SKM-1 treated with dmso at 0.1 percent for 144 hours (cell line): ENCODE results near the gene TBL3.

Experiments
- DNase-seq: peaks from one replicate; lab custom pipeline; 2025; ENCODE audit not compliant: unreplicated experiment; lab: John Stamatoyannopoulos, UW

The TBL3 gene

GRCh38 chr16:1963806-1964505, 7.9 kb upstream of the TBL3 start:
- DNase-seq: no peak

GRCh38 chr16:1964506-1965395, 7.1 kb upstream of the TBL3 start, which contains the start of gene RPS2:
Gene RPS2 (minus strand): TSS chr16:1964826. CDS start chr16:1964625, 201 bp downstream.
- peak; percentile 98 for DNase-seq

DNA sequence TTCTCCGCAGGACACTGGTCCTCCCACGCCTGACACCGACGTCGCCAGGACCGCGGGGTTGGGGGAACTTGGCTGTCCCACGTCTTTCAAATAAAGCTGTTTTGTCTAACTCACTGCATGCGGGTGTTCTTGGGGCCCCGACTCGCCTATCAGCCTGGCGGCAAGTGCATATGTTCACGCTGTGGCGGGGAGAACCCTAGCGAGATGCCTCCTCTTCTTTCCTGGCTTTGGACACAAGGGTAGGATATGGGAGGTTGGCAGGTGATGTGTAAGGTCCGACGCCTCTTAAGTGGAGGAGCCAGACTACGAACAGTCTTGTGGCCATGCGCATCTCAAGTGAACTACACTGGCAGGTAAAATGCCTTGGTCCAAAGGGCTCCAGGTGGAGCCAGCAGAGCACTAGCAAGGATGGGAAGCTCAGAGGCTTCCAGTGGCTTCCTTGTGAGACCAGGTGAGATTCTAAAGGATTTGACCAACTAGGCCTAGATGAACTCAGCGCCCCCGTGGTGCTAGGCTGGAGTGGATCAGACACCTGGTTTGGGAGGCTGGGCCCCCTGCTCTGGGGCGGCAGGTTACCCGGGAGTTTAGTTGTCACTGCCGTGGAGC, 6.4 kb upstream of the TBL3 start:
- no peak for DNase-seq

- no peak for DNase-seq
These were observed 5.4 kb upstream of the TBL3 start, which contains the start of gene RNF151 for GRCh38 chr16:1966460-1966859. Gene RNF151 (plus strand): TSS chr16:1966856. CDS start chr16:1966882, 26 bp downstream.

- no peak for DNase-seq
These were observed 3.5 kb upstream of the TBL3 start for GRCh38 chr16:1968146-1968953.

DNA sequence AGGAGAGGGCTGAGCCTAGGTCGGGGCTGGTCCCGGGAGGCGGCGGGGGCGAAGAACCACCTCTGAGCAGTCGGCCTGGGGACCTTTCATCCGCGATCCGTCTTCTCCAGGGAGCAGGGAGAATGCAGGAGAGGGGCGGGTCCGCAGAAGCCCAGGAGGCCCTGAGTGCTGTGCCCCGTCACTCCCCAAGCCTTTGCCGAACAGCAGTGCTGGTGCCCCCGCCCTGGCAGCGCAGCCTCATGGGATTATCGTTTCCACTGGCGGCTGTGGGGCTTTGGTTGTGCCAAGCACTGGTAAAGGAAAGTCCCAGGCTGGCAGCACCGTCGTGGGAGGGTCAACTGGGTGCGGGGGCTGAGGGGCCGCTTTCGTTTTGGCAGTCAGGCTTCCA, 631 bp downstream of the TBL3 start:
- no peak for DNase-seq

GRCh38 chr16:1973461-1974156, 1.8 kb downstream of the TBL3 start:
- DNase-seq: no peak

- DNase-seq: no peak
These were observed 2.6 kb downstream of the TBL3 start for GRCh38 chr16:1974157-1975070.

DNA sequence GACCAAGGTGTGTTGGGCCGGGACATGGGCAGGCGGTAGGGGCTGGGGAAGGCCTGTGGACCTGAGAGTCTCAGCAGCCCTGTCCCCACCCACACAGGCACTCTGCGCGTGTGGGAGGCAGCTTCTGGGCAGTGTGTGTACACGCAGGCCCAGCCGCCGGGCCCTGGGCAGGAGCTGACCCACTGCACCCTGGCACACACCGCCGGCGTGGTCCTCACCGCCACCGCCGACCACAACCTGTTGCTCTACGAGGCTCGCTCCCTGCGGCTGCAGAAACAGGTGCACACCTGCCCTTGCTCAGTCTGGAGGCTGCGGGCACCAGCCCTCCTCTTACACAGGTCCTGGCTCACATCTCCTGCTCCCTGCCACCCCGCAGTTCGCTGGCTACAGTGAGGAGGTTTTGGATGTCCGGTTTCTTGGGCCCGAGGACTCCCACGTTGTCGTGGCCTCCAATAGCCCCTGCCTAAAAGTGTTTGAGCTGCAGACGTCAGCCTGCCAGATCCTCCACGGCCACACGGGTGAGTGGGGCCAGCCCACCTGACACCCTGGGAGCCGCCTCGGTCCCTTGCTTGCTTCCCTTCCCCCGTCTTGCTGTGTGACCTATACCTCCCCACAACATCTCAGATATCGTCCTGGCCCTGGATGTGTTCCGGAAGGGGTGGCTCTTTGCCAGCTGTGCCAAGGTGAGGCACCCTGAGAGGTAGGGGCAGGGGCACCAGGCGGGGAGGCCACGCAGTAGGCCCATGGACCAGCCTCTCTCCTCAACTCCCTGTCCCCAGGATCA, 3.8 kb downstream of the TBL3 start:
- DNase-seq: no peak

- DNase-seq: no peak
These were observed 4.3 kb downstream of the TBL3 start for GRCh38 chr16:1976216-1976520.

DNA sequence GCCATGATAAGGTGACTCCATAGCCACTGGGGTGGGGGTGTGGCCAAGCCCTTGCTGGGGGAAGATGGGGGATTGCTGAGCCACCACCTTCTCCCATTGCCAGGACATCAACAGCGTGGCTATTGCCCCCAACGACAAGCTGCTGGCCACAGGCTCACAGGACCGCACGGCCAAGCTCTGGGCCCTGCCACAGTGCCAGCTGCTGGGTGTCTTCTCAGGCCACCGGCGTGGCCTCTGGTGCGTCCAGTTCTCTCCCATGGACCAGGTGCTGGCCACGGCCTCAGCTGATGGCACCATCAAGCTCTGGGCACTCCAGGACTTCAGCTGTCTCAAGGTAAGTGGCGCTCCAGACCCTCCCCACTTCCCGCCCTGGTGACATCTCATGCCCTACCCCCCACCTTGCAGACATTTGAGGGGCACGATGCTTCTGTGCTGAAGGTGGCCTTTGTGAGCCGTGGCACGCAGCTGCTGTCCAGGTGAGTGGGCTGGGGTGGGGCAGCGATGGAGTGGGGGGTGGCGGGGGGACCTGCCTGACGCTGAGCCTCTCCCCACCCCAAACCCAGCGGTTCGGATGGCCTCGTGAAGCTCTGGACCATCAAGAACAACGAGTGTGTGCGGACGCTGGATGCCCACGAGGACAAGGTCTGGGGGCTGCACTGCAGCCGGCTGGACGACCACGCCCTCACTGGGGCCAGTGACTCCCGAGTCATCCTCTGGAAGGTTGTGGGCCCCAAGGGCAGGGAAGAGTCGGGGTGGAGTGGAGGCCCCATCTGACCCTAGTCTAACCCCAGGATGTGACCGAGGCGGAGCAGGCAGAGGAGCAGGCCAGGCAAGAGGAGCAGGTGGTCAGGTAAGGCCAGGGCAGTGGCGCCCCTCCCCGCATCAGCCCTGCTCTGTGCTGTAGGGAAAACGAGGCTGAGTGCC, 5.4 kb downstream of the TBL3 start:
- DNase-seq: no peak

DNA sequence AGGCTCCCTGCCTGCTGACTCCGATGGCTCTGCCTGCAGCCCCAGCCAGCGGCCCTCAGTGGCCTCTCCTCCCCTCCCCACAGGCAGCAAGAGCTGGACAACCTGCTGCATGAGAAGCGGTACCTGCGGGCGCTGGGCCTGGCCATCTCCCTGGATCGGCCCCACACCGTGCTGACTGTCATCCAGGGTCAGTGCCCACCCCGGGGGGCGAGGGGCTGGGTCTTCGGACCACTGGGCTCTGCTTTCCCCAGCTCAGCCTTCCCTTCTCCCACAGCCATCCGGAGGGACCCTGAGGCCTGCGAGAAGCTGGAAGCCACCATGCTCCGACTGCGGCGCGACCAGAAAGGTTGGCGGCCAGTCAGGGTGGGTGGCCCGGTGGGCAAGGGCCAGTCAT, 6.0 kb downstream of the TBL3 start:
- DNase-seq: no peak

DNA sequence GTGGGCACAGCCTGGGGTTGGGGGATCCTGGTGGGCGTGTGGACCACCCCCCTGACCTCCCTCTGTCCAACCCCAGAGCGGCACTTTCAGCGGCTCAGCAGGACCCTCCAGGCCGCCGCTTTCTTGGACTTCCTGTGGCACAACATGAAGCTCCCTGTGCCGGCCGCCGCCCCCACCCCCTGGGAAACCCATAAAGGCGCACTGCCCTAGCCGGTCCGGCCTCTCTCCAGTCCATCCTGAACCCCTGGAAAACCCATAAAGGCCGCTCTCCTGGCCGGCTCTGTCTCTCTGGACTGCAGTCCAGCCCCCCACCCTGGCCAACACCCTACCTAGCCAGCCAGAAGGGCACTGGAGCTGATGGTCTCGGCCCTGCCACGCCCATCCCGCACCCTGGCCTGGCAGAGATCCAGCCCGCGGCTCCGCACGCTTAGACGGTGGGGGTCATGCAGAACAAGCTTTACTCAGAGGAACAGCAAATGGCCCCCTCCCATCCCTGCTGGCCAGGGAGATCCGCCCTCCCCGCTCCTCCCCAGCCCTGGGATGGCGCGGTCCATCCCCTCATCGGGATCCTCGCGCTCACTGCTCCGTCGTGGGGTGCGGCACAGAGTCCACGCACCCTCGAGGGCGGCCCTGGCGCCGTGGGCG, 6.7 kb downstream of the TBL3 start:
- DNase-seq: no peak

DNA sequence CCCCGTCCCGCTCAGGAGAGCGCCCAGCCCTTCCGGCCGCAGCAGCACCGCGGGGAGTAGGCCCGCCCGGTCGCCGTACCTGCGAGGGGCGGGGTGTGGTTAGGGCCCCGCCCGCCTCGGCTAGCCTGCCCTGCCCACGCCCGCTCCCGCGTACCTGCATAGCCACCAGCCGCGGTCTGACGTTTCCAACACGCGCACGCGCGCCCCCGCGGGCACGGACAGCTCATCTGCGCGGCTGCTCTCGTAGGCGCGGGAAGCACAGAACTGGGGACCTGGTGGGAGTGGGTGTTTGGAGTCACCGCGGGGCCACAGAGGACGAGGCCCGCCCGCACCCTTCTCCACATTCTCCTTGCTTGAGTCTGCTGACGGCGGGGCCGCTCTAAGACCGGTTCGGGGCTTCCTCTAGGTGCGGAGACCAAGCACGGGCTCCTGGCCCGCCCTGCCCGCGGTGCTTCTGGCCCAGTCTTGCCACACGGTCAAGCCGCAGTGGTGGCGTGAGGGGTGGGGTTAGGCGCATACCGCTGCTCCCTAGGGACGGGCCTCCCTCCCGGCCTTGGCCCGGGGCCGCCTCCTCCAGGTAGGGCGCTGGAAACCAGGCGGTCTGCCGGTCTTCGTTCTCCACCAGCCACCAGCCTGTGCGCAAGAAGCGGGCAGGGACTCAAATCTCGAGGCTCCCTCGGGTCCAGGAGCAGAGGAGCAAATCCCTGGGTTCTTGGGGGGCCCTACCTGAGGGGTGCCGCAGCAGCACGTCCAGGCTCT, 7.6 kb downstream of the TBL3 start:
- no peak for DNase-seq

DNA sequence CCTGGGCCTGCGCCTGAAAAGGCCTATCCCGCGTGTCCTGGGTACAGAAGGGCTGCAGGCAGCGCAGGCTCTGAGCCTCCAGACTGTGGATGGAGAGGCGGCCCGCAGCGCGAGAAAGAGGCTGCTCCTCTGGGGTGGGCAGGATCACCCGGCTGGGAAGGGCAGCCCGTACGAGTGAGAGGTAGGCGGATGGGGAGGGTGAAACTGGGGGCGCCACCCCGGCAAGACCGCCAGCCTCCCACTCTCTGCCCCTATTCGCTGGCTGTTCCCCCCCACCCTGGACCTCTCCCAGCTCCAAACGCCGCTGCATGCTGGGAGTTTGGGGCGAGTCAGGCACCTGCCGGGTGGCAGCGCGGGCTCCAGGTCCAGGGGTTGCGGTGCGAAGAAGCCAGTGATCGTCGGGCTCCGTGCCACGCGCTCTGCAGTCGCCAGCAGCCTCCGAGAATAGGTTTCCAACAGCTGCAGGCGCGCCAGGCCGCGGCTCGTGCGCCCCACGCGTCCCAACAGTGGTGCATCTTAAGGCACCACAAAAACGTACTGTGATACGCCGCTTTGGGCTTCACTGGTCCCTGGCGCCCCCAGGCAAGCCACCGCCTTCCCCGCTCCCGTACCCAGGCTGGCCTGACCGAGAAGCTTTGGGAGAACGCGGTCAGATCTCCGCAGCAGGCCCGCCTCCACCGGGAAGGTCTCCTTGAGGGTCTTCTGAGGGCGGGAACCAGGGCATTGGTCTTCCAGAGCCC, 8.3 kb downstream of the TBL3 start:
- no peak for DNase-seq

GRCh38 chr16:1980770-1981087, 8.9 kb downstream of the TBL3 start:
- no peak for DNase-seq
